GM23338 (cell line): ENCODE measurements around the gene ZC3H6. TPM values are rescaled to one million over a fixed set of nuclear protein-coding genes. Genes with fewer than 3 reads are reported as not detected.
"Not testable (repeated sequence)": the region's sequence is repeated elsewhere in the genome, so short reads cannot be mapped to it uniquely, and the experiment has no call there.

Experiments
- ATAC-seq: fragments of 200-7000 bp; cut with Tn5 transposase; 3 replicates; pipeline ENCODE4 v1.9.1; 2020
- DNase-seq: peaks from one replicate; pipeline ENCODE4 v3.0.0-alpha.2; 2015; ENCODE audit warnings: low spot score
- H2AFZ ChIP-seq: fragments of 200-600 bp; sonication (generic); 2 replicates; pipeline ENCODE4 v1.8.0; 2016; ENCODE audit warnings: antibody characterized with exemption, mild to moderate bottlenecking, moderate library complexity
- H3F3A ChIP-seq: fragments of 200-600 bp; sonication (generic); replicated peaks from 2 replicates; pipeline ENCODE4 v1.8.0; 2017; ENCODE audit warnings: antibody characterized with exemption, mixed run types, low read depth
- H3K27ac ChIP-seq: fragments of 200-600 bp; sonication (generic); 2 replicates; pipeline ENCODE4 v1.6.1; 2016; ENCODE audit warnings: low read depth
- H3K27me3 ChIP-seq: fragments of 200-600 bp; sonication (generic); 2 replicates; pipeline ENCODE4 v1.8.0; 2016; ENCODE audit warnings: mild to moderate bottlenecking, mixed run types, moderate library complexity; ENCODE audit not compliant: insufficient read depth
- H3K36me3 ChIP-seq: fragments of 200-600 bp; sonication (generic); 2 replicates; pipeline ENCODE4 v1.8.0; 2016; ENCODE audit warnings: mild to moderate bottlenecking; ENCODE audit not compliant: insufficient read depth
- H3K4me1 ChIP-seq: fragments of 200-600 bp; sonication (generic); 2 replicates; pipeline ENCODE4 v1.8.0; 2016; ENCODE audit warnings: mild to moderate bottlenecking, moderate library complexity; ENCODE audit not compliant: insufficient read depth
- H3K4me2 ChIP-seq: fragments of 200-600 bp; sonication (generic); 2 replicates; pipeline ENCODE4 v1.7.1; 2017; ENCODE audit warnings: mixed run types
- H3K4me3 ChIP-seq: fragments of 200-600 bp; sonication (generic); 2 replicates; pipeline ENCODE4 v1.6.1; 2016; ENCODE audit warnings: mixed run types
- H3K79me2 ChIP-seq: fragments of 200-600 bp; sonication (generic); replicated peaks from 2 replicates; pipeline ENCODE4 v1.8.0; 2017; ENCODE audit warnings: mild to moderate bottlenecking; ENCODE audit not compliant: insufficient read depth
- H3K9me2 ChIP-seq: fragments of 200-600 bp; sonication (generic); 2 replicates; pipeline ENCODE4 v1.8.0; 2017; ENCODE audit not compliant: insufficient read depth
- H4K20me1 ChIP-seq: fragments of 200-600 bp; sonication (generic); replicated peaks from 2 replicates; pipeline ENCODE4 v1.8.0; 2017; ENCODE audit warnings: mild to moderate bottlenecking; ENCODE audit not compliant: insufficient read depth
- H3K27ac Mint-ChIP-seq: 2 replicates; pipeline ENCODE4 v1.8.0; 2020; ENCODE audit warnings: inconsistent platforms, mild to moderate bottlenecking, moderate library complexity, mixed read lengths
- H3K27me3 Mint-ChIP-seq: 3 replicates; pipeline ENCODE4 v1.8.0; 2022; ENCODE audit warnings: low read depth, mild to moderate bottlenecking, moderate library complexity, mixed read lengths, inconsistent platforms; ENCODE audit not compliant: insufficient read depth, poor library complexity
- H3K36me3 Mint-ChIP-seq: 3 replicates; pipeline ENCODE4 v1.8.0; 2021; ENCODE audit warnings: low read depth, mild to moderate bottlenecking, inconsistent platforms, moderate library complexity, mixed read lengths
- H3K4me1 Mint-ChIP-seq: 3 replicates; pipeline ENCODE4 v1.8.0; 2020; ENCODE audit warnings: mild to moderate bottlenecking, inconsistent platforms, mixed read lengths
- H3K4me3 Mint-ChIP-seq: 3 replicates; pipeline ENCODE4 v1.8.0; 2021; ENCODE audit warnings: moderate library complexity, mild to moderate bottlenecking, inconsistent platforms, mixed read lengths
- H3K9me3 Mint-ChIP-seq: 3 replicates; pipeline ENCODE4 v1.8.0; 2020; ENCODE audit warnings: moderate library complexity, mild to moderate bottlenecking, inconsistent platforms, mixed read lengths
- CREB1 ChIP-seq: fragments of 250-450 bp; sonication (Bioruptor Pico); IDR thresholded peaks from 2 replicates; pipeline ENCODE4 v1.5.0; 2020; ENCODE audit warnings: low read depth, mild to moderate bottlenecking, moderate library complexity
- EZH2 ChIP-seq: fragments of 200-600 bp; sonication (generic); IDR thresholded peaks from one replicate; pipeline ENCODE4 v1.8.0; 2017; ENCODE audit warnings: antibody characterized with exemption, mild to moderate bottlenecking, low read depth; ENCODE audit not compliant: unreplicated experiment
- EZH2phosphoT487 ChIP-seq: fragments of 200-600 bp; sonication (generic); IDR thresholded peaks from one replicate; pipeline ENCODE4 v1.8.1; 2018; ENCODE audit warnings: antibody characterized with exemption; ENCODE audit not compliant: unreplicated experiment
- JUNB ChIP-seq: IDR thresholded peaks from one replicate; pipeline ENCODE4 v1.6.1; 2016; ENCODE audit warnings: antibody characterized with exemption; ENCODE audit not compliant: unreplicated experiment
- NANOG ChIP-seq: IDR thresholded peaks from 2 replicates; pipeline ENCODE4 v1.6.1; 2016; ENCODE audit warnings: antibody characterized with exemption, borderline replicate concordance
- POLR2AphosphoS5 ChIP-seq: IDR thresholded peaks from 2 replicates; pipeline ENCODE4 v1.6.1; 2016; ENCODE audit warnings: antibody characterized with exemption, low read depth
- REST ChIP-seq: IDR thresholded peaks from one replicate; pipeline ENCODE4 v1.6.1; 2018; ENCODE audit warnings: antibody characterized with exemption; ENCODE audit not compliant: unreplicated experiment
- STAT1 ChIP-seq: IDR thresholded peaks from one replicate; pipeline ENCODE4 v1.6.1; 2016; ENCODE audit warnings: antibody characterized with exemption; ENCODE audit not compliant: unreplicated experiment
- ZNF114 ChIP-seq: fragments of 250-450 bp; sonication (Bioruptor Pico); IDR thresholded peaks from 2 replicates; pipeline ENCODE4 v1.5.0; 2020; ENCODE audit warnings: mild to moderate bottlenecking, moderate library complexity
- ZNF331 ChIP-seq: fragments of 250-450 bp; sonication (Bioruptor Pico); IDR thresholded peaks from 2 replicates; pipeline ENCODE4 v1.5.0; 2020; ENCODE audit warnings: low read depth, mild to moderate bottlenecking, moderate library complexity
- ZNF462 ChIP-seq: fragments of 250-450 bp; sonication (Bioruptor Pico); IDR thresholded peaks from 2 replicates; pipeline ENCODE4 v1.5.0; 2020; ENCODE audit warnings: mild to moderate bottlenecking, moderate library complexity
- polyA plus RNA-seq: library from polyadenylated mRNA; unstranded; fragments of >200 nt; fragmentation: Nextera tagmentation; extraction: Ambion mirVana; gene quantifications from 2 replicates; pipeline ENCODE4 v1.2.1, GENCODE V29; 2016
- total RNA-seq: library from RNA; depleted of rRNA; stranded (reverse); fragments of >200 nt; shearing (Covaris generic); gene quantifications from 2 replicates; pipeline ENCODE4 v1.2.3, GENCODE V29; 2014
- TF ChIP-seq, protein P1 (sequence below): IDR thresholded peaks from 2 replicates; pipeline ENCODE4 v1.6.1; 2016; ENCODE audit warnings: antibody characterized with exemption

The ZC3H6 gene
- total and polyA plus RNA-seq, 2 experiments from 2014 or later, result 4.9 to 8.0 TPM

- H3K9me2 ChIP-seq, H3K4me1 Mint-ChIP-seq, H3F3A ChIP-seq, H3K4me3 Mint-ChIP-seq, H3K4me3 ChIP-seq, H3K9me3 Mint-ChIP-seq, H3K27ac ChIP-seq, H3K36me3 ChIP-seq, H3K27me3 Mint-ChIP-seq, H3K4me1 ChIP-seq, H3K4me2 ChIP-seq, H4K20me1 ChIP-seq, DNase-seq, H2AFZ ChIP-seq, H3K36me3 Mint-ChIP-seq, H3K79me2 ChIP-seq, H3K27ac Mint-ChIP-seq, ATAC-seq, H3K27me3 ChIP-seq: not testable (repeated sequence)
These were observed 8.1 kb downstream of the ZC3H6 start for GRCh38 chr2:112283535-112283934.

GRCh38 chr2:112290088-112290487 lies 14.7 kb downstream of the ZC3H6 start:
- Mint-ChIP-seq H3K27me3 (peaks cover 6% of the 10 kb centered on the region), H3K9me3 (no peaks in the 10 kb centered on the region), H3K36me3 (no peaks in the 10 kb centered on the region), H3K4me3 (no peak overlapping the region), H3K4me1 (no peaks in the 10 kb centered on the region), H3K27ac (no peak overlapping the region; the same call in 1 of the 2 replicates)
- H3K4me2 ChIP-seq, result no peak overlapping the region
- no peak for ATAC-seq
- H3K4me1 ChIP-seq, result no peaks in the 10 kb centered on the region
- no peak overlapping the region for H3K4me3 ChIP-seq
- H3F3A ChIP-seq, result no peaks in the 10 kb centered on the region
- H3K27ac ChIP-seq, result no peak overlapping the region
- no peaks in the 10 kb centered on the region for H3K27me3 ChIP-seq
- no peaks in the 10 kb centered on the region for H3K36me3 ChIP-seq
- no peak for DNase-seq
- no peaks in the 10 kb centered on the region for H3K79me2 ChIP-seq
- no peaks in the 10 kb centered on the region for H4K20me1 ChIP-seq
- H2AFZ ChIP-seq, result no peak overlapping the region
- no peaks in the 10 kb centered on the region for H3K9me2 ChIP-seq
- TF ChIP-seq CREB1 (CRISPR knock-in tag) (no peak), EZH2 (no peak), JUNB (no peak), STAT1 (no peak), ZNF331 (CRISPR knock-in tag) (no peak), REST (no peak), ZNF462 (CRISPR knock-in tag) (no peak), POLR2AphosphoS5 (no peak), EZH2phosphoT487 (no peak), NANOG (no peak), ZNF114 (CRISPR knock-in tag) (no peak)
- TF ChIP-seq, protein P1, sequence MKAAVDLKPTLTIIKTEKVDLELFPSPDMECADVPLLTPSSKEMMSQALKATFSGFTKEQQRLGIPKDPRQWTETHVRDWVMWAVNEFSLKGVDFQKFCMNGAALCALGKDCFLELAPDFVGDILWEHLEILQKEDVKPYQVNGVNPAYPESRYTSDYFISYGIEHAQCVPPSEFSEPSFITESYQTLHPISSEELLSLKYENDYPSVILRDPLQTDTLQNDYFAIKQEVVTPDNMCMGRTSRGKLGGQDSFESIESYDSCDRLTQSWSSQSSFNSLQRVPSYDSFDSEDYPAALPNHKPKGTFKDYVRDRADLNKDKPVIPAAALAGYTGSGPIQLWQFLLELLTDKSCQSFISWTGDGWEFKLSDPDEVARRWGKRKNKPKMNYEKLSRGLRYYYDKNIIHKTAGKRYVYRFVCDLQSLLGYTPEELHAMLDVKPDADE, result no peak
